CD4-positive, alpha-beta T cell treated with Interleukin-10 for 1 hour (primary cell): Measurements from ENCODE around the gene KRT6A.
"Not testable (repeated sequence)": the region's sequence is repeated elsewhere in the genome, so short reads cannot be mapped to it uniquely, and the experiment has no call there.

Experiments used
- DNase-seq: peaks from one replicate; pipeline ENCODE4 v3.0.0-alpha.2; 2020

The KRT6A gene

GRCh38 chr12:52499806-52500560 lies 6.9 kb upstream of the KRT6A start:
- DNase-seq: no peak

GRCh38 chr12:52498946-52499345 lies 5.9 kb upstream of the KRT6A start:
- DNase-seq: no peak

GRCh38 chr12:52497975-52498374 lies 4.9 kb upstream of the KRT6A start:
- DNase-seq: no peak

- DNase-seq: no peak
These were observed 3.6 kb upstream of the KRT6A start for GRCh38 chr12:52496590-52497071.

GRCh38 chr12:52496054-52496453 lies 3.0 kb upstream of the KRT6A start:
- DNase-seq: no peak

GRCh38 chr12:52495389-52495788 lies 2.3 kb upstream of the KRT6A start:
- no peak for DNase-seq

- no peak for DNase-seq
These were observed 1.5 kb upstream of the KRT6A start for GRCh38 chr12:52494518-52494917.

- no peak for DNase-seq
These were observed 1.0 kb upstream of the KRT6A start for GRCh38 chr12:52494100-52494499.

- not testable (repeated sequence) for DNase-seq
These were observed 652 bp downstream of the KRT6A start for GRCh38 chr12:52492405-52492804.

GRCh38 chr12:52491495-52491894 lies 1.6 kb downstream of the KRT6A start:
- not testable (repeated sequence) for DNase-seq

GRCh38 chr12:52488736-52489135 lies 4.3 kb downstream of the KRT6A start:
- no peak for DNase-seq

GRCh38 chr12:52487744-52488443 lies 5.2 kb downstream of the KRT6A start:
- DNase-seq: not testable (repeated sequence)

GRCh38 chr12:52487211-52487610 lies 5.8 kb downstream of the KRT6A start:
- no peak for DNase-seq

- DNase-seq: no peak
These were observed 6.6 kb downstream of the KRT6A start for GRCh38 chr12:52486166-52487105.

GRCh38 chr12:52480073-52480472 lies 13.0 kb downstream of the KRT6A start:
- DNase-seq: no peak

- DNase-seq: no peak
These were observed 15.4 kb downstream of the KRT6A start for GRCh38 chr12:52477651-52478050.

GRCh38 chr12:52474212-52474611 lies 18.8 kb downstream of the KRT6A start:
- no peak for DNase-seq

GRCh38 chr12:52473768-52474167 lies 19.3 kb downstream of the KRT6A start, which contains the start of gene KRT6C:
KRT6C (minus strand) TSS chr12:52473805; CDS start chr12:52473737, 68 bp downstream.
- DNase-seq: no peak

GRCh38 chr12:52469853-52470252 lies 23.2 kb downstream of the KRT6A start:
- no peak for DNase-seq

GRCh38 chr12:52464897-52465296 lies 28.2 kb downstream of the KRT6A start:
- DNase-seq: no peak

GRCh38 chr12:52461693-52462092 lies 31.4 kb downstream of the KRT6A start:
- DNase-seq: no peak

- no peak for DNase-seq
These were observed 34.2 kb downstream of the KRT6A start for GRCh38 chr12:52458861-52459260.

GRCh38 chr12:52455821-52456220 lies 37.2 kb downstream of the KRT6A start:
- DNase-seq: no peak
